HG03457 (cell line): ENCODE data around the gene VKORC1L1.
"Not testable (repeated sequence)": the region's sequence is repeated elsewhere in the genome, so short reads cannot be mapped to it uniquely, and the experiment has no call there.

Source experiments
- ATAC-seq: cut with Tn5 transposase; IDR thresholded peaks from one replicate; pipeline ENCODE4 v1.9.1; 2021; ENCODE audit warnings: moderate number of reproducible peaks; ENCODE audit not compliant: unreplicated experiment

VKORC1L1 gene

DNA sequence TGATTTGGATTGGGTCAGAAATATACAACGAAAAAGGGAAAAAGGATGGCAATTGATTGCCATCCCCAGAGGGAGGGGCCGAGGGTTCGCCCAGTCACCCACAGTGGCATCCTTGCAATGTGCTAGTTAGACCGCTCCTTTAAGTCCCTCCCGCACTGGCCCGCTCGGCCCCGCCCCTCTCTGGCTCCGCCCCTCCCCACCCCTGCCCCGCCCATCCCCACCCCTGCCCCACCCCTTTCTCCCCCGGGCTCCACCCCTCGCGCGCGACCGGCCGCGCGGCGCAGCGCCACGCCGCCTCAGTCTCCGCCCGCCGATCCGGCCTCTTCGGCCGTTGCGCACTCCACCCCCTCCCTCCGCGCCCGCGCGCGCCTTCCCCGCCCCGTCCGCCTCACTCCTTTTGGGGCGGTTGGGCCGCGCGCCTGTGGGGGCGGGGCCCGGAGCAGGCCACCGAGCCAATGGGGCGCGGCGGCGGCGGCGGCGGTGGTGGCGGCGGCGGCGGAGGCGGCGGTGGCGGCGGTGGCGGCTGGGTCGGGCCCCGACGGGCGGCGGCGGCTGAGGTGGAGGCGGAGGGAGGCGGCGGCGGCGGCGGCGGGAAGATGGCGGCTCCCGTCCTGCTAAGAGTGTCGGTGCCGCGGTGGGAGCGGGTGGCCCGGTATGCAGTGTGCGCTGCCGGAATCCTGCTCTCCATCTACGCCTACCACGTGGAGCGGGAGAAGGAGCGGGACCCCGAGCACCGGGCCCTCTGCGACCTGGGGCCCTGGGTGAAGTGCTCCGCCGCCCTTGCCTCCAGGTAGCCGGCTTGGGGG lies at the start of gene VKORC1L1:
Gene VKORC1L1 (plus strand): TSS at position 299 of the 806 bp plus-strand sequence. CDS start 298 bp downstream, at position 597.
- peak; percentile 78 for ATAC-seq

DNA sequence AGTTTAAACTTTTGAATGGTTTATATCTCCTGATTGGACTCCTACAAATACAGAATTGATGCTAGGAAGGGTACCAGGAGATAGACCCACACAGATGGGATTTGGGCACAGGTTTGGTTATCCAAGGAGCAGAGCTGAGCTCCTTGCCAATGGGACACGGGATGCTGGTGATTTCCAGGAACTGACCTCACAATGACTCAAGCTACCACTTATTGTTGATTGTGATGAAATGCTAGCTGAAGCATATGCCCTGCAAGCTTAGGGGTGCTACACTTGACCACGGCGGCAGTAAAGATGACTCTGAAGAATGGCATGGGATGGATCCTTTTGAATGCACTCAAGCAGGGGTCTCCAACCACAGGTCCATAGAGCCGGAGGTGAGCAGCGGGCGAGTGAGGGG lies 45.5 kb upstream of the VKORC1L1 start:
- ATAC-seq: no peak

DNA sequence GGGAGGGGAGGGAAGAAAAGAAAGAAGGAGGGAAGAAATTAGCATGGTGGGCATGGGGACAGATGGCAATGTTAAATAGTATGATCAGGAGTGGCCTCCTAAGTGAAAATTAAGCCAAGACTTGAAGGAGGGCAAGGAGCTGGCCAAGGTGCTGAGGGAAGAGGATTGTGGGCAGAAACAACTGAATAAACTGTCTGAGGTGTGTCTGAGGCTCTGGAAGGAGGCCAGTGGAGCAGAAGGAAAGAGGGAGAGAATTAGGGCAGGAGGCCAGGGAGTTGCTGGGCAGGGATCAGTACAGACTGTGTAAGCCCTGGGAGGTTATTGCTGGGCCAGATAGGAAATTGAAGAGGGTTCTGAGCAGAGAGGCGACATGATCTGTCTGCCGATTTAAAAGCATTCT lies 40.6 kb upstream of the VKORC1L1 start:
- ATAC-seq: no peak

GRCh38 chr7:65836684-65837083 lies 36.2 kb upstream of the VKORC1L1 start:
- ATAC-seq: not testable (repeated sequence)

GRCh38 chr7:65837541-65837956 lies 35.3 kb upstream of the VKORC1L1 start:
- not testable (repeated sequence) for ATAC-seq

DNA sequence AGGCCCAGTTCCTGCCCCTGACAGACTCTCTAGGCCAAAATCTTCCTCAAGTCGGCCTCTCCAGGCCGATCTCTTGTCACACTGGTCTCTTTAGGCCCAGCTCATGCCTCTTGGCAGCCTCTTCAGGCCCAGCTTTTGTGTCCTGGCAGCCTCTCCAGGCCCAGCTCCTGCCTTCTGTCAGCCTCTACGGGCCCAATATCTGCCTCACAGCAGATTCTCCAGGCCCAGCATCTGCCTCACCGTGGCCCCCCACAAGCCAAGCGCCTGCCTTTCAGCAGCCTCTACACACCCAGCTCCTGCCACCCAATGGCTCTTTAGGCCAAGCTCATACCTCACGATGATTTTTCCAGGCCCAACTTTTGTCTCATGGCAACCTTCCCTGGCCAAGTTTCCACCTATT lies 33.0 kb upstream of the VKORC1L1 start:
- no peak for ATAC-seq

- no peak for ATAC-seq
Measured at GRCh38 chr7:65840446-65840845, 32.4 kb upstream of the VKORC1L1 start.

GRCh38 chr7:65843616-65844015 lies 29.3 kb upstream of the VKORC1L1 start:
- ATAC-seq: not testable (repeated sequence)

DNA sequence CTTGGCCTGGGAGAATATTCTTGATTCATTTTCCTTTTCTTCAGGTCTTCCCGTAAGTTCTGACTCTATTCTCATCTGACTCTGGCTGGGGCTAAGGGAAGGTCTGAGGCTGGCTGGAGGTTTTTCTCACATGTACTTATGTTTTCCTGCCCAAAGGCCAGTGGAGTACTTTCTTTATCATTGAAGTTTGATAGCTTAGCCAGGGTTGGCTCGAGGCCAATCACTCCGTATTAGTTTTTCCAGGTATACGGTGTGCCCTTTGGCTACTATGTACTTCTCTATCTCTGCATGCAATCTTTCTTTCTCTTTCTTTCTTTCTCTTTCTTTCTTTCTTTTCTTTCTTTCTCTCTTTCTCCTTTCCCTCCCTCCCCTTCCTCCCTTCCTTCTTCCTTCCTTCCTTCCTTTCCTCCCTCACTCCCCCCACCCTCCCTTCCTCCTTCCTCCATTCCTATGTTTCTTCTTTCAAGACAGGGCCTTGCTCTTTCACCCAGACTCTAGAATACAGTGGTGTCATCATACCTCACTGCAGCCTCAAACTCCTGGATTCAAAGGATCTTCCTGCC lies 26.8 kb upstream of the VKORC1L1 start:
- ATAC-seq: no peak

- ATAC-seq: not testable (repeated sequence)
Measured at GRCh38 chr7:65853426-65853825, 19.4 kb upstream of the VKORC1L1 start.

DNA sequence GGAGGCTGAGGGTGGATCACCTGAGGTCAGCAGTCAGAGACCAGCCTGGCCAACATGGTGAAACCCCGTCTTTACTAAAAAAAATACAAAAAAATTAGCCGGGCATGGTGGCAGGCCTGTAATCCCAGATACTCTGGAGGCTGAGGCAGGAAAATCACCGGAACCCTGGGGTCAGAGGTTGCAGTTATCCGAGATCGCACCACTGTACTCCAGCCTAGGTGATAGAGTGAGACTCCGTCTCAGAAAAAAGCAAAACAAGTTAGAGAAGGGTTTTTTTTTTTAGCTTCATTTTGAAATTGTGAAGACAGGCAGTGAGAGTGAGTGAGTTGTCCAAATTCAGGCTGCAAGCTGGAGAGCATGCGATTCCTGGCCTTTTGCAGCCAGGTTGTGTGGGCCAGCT lies 19.0 kb upstream of the VKORC1L1 start:
- ATAC-seq: not testable (repeated sequence)

- ATAC-seq: not testable (repeated sequence)
Measured at GRCh38 chr7:65857321-65857894, 15.5 kb upstream of the VKORC1L1 start.

DNA sequence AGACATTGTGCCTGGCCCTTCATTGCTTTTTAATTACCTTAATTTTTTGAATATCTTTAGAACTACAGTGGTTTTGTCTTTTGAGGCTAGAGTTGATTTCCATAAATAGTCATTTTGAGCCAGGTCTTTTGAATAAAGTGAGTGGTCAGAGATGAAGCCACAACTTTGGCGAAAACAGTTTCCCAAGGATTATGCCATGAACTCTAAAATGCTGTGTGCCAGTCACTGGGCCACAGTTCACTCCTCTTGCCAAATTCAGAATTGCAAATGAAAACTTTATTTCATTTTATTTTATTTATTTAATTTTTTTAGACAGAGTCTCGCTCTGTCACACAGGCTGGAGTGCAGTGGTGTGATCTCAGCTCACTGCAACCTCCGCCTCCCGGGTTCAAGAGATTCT lies 14.2 kb upstream of the VKORC1L1 start:
- not testable (repeated sequence) for ATAC-seq

GRCh38 chr7:65866244-65866643 lies 6.6 kb upstream of the VKORC1L1 start:
- ATAC-seq: not testable (repeated sequence)

GRCh38 chr7:65867681-65868080 lies 5.2 kb upstream of the VKORC1L1 start:
- ATAC-seq: not testable (repeated sequence)

DNA sequence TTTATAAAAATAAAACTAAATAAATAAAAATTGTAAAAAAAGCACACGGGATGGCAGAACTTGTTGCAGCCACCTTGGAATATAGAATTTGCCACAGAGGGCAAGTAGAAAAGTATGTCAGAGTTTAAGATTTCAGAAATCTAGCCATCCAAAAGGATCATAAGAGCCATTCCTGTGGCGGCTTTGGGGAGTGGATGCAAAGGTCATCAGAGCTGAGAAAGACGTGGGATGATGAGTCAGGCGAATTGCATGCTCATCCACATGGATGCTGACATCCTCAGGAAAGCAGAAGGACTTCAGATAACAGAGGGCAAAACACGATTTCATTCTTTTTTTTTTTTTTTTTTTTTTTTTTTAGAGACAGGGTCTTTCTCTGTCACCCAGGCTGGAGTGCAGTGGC lies 3.6 kb upstream of the VKORC1L1 start:
- not testable (repeated sequence) for ATAC-seq

DNA sequence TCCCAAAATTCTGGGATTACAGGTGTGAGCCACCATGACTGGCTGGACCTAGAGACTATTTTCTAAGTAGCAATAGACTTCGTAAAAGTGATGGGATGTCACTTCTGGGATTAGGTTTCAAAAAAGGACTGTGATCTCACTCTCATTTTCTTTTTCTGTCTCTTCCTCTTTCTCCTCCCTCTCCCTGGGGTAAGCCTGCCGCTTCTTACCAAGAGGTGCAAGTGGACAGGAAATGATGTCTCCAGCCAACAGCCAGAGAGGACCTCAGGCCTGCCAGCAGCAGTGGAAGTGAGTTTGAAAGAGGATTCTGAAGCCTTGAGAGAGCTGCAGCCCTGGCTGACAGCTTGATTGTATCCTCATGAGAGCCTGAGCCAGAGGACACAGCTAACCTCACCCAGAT lies 1.4 kb upstream of the VKORC1L1 start:
- ATAC-seq: not testable (repeated sequence)

DNA sequence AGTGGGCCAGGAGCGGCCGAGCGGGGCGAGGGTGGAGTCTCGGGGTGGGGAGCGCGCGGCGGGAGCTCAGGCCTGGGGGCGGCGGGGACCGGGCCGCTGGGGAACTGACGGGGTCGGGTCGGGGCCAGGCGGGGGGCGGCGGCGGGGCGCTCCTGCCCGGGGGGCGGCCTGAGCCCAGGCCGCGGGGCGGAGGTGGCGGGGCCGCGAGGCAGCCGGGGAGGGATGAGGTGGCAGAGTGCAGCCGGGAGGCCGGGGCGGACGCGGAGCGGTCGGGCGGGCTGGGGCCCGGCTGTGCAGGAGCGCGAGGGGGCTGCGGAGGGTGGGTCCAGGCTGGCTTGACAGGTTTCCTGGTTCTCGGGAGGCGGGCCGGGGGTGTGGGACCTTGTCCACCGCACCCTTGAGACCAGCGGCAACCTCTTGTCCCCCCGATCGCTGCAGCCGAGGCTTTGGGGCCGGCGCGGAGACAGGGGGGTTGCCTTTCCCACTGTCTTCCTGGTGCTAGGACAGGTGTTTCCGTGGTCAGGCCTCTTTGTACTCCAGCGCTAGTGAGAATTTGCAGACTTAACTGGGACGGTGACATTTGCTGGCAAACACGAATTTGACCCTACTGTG lies 814 bp downstream of the VKORC1L1 start:
- peak; percentile 17 for ATAC-seq

DNA sequence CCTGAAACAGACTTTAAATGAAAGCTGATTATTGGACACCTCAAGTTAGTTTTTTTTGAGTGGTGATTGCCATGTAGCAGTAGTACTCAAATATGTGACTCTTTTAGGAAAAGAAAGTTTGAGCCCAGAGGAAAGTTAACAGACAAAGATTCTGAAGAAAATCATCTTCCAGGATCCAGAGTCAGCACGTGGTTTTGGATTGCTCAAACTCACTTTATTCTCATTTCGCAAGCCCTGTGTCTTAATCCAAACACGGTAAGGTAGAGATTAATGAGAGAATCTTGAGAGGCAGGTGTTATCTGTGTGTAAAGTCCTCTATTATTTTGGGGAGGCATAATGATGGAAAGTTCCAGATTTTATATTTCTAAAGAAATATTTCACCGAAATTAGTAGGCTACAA lies 2.8 kb downstream of the VKORC1L1 start:
- not testable (repeated sequence) for ATAC-seq

DNA sequence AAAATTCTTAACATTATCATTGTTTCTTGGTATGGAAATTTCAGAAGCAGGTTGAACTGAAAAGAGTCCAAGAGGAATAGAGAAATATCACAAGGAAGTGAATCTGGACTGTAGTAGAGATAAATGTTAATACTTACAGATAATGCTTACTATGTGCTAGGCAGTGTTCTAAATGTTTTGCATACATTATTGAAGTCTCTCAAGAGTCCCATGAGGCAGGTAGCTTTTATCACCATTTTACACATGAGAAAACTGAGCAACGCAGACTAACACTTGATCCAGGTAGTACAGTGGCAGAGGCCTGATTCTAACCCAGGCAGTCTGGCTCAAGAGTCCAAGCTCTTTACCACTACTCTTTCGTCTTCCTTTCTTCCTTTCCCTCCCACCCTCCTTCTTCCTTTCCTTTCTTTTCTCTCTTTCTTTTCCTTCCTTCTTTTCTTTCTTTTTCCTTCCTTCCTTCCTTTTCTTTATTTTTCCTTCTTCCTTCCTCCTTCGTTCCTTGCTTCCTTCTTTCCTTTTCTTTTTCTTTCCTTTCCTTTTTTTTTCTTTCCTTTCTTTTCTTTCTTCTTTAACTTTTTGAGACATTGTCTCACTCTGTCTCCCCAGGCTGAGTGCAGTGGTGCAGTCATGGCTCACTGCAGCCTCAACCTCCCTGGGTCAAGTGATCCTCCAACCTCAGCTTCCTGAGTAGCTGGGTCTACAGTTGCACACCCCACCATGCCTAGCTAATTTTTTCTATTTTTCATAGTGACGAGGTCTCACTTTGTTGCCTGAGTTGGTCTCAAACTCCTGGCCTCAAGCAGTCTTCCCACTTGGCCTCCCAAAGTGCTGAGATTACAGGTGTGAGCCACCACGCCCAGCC lies 6.6 kb downstream of the VKORC1L1 start:
- not testable (repeated sequence) for ATAC-seq

DNA sequence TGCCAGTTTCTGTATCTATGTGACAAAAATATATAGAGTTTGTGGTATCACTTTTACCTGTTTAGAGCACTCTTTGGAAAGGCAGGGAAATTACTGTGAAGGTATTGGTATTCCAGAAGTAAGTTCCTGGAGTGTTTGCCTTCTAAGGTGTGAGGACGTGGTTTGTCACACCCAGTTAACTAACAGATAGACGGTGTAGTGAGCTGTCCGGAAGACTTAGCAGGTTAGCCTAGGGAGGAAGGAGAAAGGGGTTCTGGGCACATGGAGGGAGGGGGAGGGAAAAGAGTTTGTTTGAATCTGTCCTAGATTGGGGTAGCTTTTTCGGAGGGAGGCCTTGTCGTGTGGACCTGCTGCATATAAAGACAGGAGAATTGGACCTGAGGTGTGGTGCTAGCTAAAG lies 7.4 kb downstream of the VKORC1L1 start:
- ATAC-seq: not testable (repeated sequence)
